Smooth muscle cell of the brain vasculature (primary cell): Measurements from ENCODE around the gene VEGFA.

Experiments
- DNase-seq: peaks from one replicate; pipeline ENCODE4 v3.0.0-alpha.2; 2012; ENCODE audit warnings: low read depth, low spot score

VEGFA gene

DNA sequence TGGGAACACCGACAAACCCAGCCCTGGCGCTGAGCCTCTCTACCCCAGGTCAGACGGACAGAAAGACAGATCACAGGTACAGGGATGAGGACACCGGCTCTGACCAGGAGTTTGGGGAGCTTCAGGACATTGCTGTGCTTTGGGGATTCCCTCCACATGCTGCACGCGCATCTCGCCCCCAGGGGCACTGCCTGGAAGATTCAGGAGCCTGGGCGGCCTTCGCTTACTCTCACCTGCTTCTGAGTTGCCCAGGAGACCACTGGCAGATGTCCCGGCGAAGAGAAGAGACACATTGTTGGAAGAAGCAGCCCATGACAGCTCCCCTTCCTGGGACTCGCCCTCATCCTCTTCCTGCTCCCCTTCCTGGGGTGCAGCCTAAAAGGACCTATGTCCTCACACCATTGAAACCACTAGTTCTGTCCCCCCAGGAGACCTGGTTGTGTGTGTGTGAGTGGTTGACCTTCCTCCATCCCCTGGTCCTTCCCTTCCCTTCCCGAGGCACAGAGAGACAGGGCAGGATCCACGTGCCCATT lies 15.3 kb downstream of the VEGFA start:
- no peak for DNase-seq

DNA sequence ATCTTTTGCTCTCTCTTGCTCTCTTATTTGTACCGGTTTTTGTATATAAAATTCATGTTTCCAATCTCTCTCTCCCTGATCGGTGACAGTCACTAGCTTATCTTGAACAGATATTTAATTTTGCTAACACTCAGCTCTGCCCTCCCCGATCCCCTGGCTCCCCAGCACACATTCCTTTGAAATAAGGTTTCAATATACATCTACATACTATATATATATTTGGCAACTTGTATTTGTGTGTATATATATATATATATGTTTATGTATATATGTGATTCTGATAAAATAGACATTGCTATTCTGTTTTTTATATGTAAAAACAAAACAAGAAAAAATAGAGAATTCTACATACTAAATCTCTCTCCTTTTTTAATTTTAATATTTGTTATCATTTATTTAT lies 15.9 kb downstream of the VEGFA start:
- DNase-seq = no peak

DNA sequence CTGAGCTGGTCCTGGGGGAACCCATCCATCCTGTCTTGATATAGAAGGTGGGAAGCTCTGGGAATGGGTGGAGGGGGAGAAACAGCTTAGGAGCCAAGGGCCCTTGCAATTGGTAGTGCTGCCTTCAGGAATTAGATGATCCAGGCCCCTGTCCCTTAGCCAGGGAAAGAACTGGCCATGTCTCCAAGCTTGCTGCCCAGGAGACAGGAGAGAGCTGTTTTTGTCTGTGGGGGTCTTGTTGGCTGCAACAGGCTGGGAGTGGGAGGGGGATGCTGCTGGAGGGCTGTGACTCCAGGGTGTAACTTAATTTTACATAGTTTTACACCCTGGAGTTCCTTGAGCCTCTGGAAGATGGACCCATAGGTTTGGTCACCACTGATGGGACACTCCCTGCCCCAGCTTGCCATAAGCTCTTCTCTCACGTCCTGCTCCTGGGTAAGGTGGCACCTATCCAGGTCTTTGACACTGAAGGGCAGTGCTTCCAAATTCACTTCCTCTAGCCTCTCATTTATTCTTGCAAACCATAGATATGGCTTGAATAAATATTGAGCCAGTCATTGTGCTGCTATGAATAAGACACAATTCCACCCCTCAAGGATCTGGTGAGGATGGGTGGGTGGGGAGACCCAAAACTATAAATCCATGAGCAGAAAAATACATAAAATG lies 16.8 kb downstream of the VEGFA start:
- DNase-seq = no peak

DNA sequence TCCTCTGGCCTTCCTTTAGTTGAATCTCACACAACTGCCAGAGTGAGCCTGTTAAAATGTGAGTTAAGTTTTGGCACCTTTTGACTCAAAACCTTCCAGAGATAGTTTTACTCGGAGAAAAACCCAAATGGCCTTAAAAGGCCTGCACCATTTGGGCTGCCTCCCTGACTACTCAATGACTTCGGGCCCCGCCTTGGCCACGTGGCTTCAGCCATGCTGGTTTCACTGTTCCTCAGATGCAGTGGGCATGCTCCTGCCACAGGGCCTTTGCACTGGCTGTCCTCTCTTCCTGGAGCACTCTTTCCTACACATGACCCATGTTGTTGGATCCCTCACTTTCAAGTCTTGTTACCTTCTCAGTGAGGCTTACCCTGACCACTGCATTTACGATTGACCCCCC lies 18.3 kb downstream of the VEGFA start:
- DNase-seq = no peak

DNA sequence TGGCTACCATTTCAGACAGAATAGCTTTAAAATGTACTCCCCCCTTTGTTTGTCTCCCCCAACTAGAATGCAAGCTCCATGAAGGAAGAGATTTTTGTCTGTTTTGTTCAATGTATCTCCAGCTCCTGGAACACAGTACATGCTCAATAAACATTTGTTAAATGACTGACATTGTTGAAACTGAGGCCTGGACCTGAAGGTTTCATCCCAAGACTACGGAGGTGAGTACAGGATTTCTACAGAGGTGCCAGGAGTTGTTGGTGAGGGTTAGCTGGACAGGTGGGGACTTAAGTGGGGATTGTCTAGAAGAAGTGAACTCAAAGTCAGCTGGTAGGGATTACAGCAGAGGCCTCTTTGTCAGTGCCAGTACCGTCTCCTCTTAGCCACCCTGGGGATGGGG lies 19.4 kb downstream of the VEGFA start:
- no peak for DNase-seq

DNA sequence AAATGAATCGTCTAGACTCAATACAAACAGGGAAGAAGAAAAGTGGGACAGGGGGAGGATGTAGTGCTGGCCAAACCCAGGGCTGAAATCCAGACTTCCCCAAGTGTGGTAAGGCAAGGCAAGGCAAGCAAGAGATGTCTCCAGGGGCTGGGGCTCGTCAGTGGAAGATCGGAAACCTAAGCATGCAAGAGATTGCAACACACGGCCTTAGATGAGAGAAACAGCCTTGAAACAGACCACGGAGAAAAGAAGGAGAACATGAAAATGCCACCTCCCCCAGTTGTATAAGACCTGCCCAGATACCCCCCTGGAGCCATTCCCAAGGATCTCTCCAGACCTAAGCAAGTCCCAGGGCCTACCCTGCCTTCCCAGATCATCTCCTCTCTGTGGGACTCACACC lies 20.0 kb downstream of the VEGFA start:
- no peak for DNase-seq

DNA sequence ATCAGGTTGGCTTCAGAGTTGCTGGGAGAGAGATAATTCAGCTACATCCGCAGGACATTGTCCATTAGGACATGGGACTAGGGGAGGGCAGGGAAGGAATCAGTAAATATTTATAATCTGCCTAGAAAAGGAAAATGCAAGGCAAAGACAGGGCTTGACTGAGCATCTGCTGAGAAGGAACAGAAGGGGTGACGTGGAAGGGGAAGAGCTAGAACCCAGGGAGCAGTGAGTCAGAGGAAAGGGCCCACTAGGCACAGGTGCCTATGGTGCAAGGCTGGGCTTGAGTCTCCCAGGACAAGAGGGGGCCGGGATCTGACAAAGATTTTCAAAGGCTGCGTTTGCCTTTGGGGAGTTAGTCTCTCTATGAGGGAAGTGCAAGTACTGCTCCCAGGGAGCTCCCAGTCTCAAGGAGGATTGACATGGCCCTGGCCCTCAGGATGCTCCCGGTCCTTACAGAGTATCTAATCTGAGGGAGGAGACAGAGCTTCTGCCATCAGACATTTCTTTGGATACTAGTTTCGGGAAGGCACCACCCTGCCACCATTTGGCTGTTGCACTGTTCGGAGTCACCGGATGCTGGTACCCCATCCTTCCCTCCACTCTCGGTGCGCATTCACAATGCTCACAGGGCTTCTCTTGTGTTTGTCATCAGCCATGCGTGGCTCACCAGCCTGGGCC lies 21.9 kb downstream of the VEGFA start:
- DNase-seq = no peak

DNA sequence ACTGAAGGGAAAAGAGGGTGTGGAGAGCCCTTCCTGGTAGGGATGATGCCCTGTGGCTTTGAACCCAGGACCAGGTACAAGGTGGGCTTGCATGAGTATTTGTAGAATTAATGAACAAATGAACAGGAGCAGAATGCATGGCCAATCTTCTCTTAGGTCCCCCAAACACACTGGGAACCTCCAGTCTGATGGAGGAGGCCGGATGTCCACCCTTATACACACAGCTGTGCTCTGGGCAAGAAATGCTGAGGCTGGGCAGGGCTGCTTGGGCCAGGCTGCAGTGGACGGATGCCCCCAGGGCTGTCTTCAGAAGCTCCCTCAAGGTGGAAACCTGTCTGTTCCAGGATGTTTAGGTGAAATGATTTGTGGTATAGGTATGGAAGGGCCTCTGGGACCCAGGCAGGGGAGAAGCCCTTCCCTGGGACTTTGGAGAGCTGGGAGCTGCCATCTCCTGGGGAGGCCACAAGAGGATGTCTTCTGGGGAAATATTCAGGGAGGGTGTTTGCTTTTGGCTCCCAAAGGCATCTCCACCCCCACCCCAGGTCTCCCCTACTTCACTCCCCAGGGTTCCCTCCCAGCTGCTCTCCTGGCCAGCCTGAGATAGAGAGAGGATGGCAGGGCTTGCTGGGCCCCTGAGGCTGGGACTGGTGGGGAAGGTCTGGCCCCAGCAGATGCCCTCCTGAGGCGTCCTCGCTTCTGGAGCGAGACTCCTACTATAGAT lies 23.3 kb downstream of the VEGFA start:
- DNase-seq = no peak

DNA sequence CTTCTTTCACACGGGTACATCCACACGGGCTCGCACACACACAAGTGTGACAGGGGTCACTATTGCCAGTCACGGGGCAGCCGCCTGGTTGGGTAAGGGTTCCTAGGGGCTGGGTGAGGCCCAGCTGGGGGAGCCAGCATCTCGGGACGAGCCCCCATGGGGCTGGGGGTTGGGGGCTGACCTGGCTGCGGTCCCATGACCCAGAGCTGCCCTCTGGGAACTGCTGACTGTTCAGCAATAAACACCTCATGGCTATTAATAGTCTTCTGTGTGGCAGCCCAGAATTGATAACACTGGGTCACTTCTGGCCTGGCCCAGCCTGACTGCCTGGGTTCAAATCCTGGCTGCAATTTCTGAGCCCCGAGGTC lies 23.8 kb downstream of the VEGFA start:
- no peak for DNase-seq

DNA sequence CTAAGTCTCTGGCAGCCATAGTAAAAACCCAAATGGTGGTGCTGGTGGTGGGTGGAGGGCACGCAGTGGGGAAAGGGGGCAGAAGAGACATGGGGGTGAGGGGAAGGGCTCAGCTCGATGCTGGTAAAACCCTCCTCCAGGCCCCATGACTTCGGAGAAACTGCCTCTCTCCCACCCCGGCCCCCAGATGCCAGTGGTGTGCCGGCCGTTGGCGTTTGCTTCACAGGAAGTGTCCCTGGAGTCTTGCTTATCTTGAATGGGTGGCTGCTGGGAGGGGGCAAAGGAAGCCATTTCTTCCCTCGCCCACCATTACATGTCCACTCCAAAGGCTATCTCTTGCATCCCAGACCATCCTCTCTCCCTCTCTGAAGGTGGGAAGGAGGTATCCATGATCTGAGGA lies 25.4 kb downstream of the VEGFA start:
- DNase-seq = no peak

DNA sequence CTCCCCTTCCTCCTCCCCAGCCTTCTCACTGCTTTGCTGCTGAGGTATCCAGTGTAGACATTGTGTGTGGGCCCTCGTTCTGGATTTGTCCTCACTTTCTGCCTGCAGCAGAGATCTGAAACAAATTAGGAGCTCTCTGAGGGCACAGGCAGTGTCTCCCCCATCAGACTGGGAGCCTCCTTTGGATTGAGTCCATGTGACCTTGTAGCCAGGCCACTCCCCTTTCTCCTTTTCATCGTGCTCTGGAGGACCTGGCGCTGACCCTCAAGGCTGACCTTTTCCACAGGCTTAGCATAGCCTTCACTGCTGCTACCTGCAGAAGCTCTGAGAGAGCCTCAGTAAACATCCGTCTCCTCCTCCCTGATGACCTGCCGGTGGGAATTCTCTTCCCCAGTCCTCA lies 26.2 kb downstream of the VEGFA start:
- DNase-seq = no peak

DNA sequence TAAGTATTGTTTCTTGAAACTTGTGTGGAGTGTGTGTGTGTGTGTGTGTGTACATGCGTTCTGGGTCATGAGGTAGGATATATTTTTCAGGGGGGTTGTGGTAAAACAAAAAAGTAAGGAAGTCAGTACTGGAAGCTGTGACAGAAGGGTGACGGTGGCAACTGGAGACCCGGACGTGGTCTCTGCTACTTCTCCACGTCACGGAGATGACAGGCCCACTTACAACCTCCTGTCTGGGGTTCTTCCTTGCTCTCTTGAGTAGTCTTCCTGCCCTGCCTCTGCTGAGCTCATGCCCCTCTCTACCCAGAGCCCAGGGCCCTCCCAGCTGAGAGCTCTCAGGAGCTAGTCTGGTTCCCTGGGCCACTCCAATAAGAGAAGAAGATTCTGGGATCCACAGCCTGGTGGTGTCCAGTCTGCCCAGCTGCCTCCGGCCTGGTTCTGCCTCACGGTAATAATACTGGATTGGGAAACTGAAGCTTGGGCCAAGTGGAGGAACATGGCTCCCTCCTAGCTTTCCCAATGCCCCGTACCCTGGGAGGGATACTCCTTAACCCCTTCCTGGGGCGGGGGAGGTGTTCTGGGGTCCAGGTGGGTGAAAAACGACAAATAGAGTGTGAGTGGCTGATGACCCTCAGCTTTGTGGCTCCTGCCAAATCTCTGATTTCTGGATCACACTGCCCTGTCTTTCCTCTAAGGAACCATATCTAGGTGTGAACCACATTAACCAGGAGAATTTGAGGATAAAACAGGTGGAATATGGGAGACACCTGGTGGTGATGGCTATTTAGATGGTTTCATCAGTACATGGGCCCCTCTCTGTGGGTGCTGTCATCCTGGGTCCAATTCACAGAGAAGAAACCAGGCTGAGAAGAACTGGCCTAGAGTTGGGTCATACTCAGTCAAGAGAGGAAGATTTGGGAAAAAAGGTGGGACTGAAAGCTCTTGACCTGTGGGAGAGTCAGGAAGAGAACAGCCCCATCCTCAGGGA lies 27.2 kb downstream of the VEGFA start:
- DNase-seq = no peak

DNA sequence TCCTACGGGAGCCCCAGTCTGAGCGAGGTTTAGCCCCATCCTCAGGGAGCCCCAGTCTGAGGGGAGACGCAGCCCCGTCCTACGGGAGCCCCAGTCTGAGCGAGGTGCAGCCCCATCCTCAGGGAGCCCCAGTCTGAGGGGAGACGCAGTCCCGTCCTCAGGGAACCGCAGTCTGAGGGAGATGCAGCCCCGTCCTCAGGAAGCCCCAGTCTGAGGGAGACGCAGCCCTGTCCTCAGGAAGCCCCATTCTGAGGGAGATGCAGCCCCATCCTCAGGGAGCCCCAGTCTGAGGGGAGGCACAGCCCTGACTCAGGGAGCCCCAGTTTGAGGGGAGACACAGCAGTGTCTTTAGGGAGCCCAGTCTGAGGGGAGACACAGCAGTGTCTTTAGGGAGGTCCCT lies 27.9 kb downstream of the VEGFA start:
- DNase-seq = no peak

DNA sequence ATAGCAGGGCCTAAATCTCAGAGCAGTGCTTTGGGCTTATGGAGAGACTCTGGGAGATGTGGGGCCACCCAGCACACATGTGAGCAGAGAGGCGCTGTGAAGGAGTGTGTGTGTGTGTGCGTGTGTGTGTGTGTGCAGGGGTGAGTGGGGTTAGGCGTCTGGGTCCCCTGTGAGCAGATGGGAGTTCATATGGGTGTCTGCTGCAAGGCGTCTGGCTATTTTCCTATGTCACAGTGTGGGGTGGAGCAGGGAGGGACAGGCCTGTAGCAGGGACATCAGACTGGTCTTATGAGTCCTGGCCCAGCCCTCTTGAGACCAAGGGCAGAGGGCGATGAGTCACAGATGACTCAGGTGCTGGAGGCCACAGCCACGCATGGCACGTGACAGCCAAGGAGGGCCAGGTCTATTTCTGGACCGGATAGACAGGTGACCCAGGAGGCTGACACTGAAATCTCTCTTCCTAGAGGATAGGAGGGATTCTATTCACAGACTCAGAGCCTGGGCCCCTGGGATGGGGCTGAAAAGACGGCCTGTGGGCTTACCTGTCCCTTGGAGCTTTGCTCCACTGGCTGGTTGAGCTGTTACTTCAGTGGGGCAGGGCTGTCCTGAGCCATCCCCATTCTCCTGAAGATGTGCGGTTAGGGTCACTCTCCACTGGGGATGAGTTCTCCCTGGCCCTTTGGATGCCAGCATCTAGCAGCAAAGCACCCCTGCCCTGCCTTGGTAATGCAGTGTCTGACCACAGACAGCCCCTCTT lies 28.9 kb downstream of the VEGFA start:
- no peak for DNase-seq

DNA sequence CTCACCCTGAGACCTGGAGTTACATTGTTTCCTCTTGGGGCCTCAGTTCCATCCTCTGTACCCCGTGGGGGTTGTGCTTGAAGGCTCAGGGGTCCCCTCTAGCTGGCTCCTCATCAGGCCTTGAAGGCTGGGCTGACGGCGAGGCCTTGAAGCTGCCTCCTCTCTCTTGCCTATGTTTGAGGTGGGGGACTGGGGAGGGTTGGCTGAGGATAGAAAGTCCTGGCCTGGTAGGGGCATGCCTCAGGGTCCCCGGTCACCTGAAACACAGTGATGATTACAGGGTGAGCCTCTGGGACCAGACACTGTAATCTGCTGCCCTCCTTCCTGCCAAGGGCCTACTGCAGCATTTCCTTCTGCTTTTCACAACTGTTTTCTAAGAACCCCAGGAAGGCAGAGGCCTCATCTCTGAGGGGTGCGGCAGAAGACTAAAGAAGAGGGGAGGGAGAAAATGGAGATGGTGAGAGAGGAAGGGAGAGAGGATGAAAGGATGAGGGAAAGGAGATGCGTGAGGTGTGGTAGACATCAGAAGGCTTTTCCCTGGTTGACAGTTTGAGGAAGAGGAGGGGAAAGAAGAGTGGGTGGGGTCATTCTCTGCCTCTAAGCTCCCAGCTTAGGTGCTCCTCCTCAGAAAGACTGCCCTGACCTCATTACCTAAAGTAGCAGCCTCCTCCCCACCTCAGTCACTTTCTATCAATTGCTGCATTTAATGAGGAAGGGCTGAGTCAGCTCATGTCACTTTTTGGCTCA lies 29.7 kb downstream of the VEGFA start:
- no peak for DNase-seq

DNA sequence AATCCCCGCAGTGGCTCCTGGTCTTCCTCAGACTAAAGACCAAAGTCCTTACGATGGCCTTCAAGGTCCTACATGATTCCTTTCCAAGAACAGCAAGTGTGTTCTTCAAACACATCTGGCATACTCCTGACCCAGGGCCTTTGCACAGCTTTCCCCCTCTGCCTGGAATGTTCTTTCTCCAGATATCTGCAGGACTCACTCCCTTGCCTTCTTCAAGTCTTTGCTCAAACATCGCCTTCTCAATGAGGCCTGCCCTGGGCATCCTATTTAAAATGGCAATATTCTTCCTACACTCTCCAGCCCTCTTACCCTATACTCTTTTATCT lies 30.2 kb downstream of the VEGFA start:
- no peak for DNase-seq

DNA sequence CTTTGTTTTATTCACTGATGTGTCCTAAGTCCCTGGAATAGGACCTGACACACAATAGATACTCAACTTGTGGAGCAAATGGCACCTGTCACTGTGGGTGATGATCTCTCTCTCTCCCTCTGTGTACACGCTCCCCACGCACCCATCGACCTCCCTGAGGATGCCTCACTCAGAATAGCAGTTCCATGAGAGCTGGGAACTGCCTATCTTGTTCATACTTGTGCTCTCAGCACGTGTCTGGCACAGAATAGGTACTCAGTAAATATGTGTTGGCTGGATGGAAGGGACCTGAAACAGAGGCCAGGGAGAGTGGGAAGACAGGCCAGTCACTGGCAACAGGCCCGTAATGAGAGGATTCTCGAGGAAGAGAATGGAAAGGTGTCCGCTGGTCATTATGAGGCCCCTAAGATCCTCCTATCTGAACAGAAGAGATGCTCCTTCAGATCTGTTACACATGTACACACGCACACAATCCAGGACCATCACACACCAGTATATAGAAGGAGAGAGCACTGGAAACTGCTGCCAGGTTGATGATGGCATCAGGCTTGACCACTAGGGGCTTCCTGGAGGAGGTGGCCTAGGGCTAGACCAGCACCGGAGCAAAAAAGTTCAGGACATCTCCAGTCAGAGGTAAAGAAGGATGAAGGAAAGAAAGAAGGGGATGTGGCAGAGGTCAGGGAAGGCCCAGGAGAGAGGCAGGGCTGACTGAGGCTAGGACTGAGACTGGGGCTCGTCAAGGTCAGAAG lies 30.9 kb downstream of the VEGFA start:
- DNase-seq = no peak

DNA sequence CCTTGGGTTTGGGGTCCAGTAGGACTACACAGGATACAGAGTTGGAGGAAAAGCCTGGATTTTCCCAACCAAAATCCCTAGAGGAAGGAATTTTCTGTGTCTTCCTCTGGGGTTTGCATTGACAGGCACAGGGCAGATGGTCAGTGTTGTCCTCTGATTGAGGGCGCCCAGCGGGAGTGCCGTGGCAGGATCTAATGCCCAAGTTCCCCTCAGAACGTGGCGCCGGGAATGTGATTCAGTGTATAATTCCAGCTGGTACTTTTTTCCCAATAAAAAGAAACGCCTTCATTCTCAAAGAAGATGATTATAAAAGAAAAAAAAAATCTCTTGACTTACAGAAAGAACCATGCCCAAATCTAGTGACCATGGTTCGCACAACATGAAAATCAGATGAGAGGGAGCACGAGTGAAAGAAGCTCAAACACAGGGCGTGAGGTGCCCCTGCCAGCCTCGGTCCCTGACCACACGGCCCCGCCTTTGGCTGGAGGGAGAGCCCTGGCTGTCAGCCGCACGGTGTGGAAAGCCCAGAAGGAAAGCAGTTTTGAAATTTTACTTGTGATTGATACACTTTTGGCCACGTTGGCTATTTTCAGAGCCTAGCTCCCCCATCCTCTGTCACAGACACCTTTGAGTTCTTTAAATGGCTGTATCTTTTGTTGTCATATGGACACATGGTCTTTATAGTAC lies 31.6 kb downstream of the VEGFA start:
- no peak for DNase-seq
